Loucy (cell line): ENCODE data around the gene BLNK.

Experiments used
- H2AFZ ChIP-seq: fragments of 200-600 bp; sonication (generic); 2 replicates; pipeline ENCODE4 v1.6.0; 2016; ENCODE audit warnings: antibody characterized with exemption, mild to moderate bottlenecking, low read length, moderate library complexity
- H3F3A ChIP-seq: fragments of 200-600 bp; 2 replicates; pipeline ENCODE4 v1.6.0; 2016; ENCODE audit warnings: antibody characterized with exemption, low read depth, mild to moderate bottlenecking
- H3K27me3 ChIP-seq: fragments of 200-600 bp; sonication (generic); 2 replicates; pipeline ENCODE4 v1.6.1; 2014; ENCODE audit warnings: low read length, mild to moderate bottlenecking; ENCODE audit not compliant: insufficient read depth, poor library complexity, severe bottlenecking
- H3K36me3 ChIP-seq: fragments of 200-600 bp; sonication (generic); 2 replicates; pipeline ENCODE4 v1.6.1; 2016; ENCODE audit warnings: low read length; ENCODE audit not compliant: insufficient read depth
- H3K4me1 ChIP-seq: fragments of 200-600 bp; sonication (generic); 2 replicates; pipeline ENCODE4 v1.5.1; 2014; ENCODE audit warnings: low read length, mild to moderate bottlenecking; ENCODE audit not compliant: insufficient read depth, poor library complexity, severe bottlenecking
- H3K4me2 ChIP-seq: fragments of 200-600 bp; sonication (generic); 2 replicates; pipeline ENCODE4 v1.6.0; 2014; ENCODE audit warnings: antibody characterized with exemption, low read length, low read depth, mild to moderate bottlenecking; ENCODE audit not compliant: poor library complexity, severe bottlenecking
- H3K4me3 ChIP-seq: fragments of 200-600 bp; sonication (generic); 2 replicates; pipeline ENCODE4 v1.5.1; 2014; ENCODE audit warnings: low read length, mild to moderate bottlenecking, mixed read lengths; ENCODE audit not compliant: poor library complexity, severe bottlenecking
- H3K79me2 ChIP-seq: fragments of 200-600 bp; sonication (generic); 2 replicates; pipeline ENCODE4 v1.6.1; 2014; ENCODE audit warnings: low read length; ENCODE audit not compliant: insufficient read depth
- H3K9ac ChIP-seq: fragments of 200-600 bp; sonication (generic); 2 replicates; pipeline ENCODE4 v1.6.0; 2014; ENCODE audit warnings: mild to moderate bottlenecking, low read depth, low read length, moderate library complexity; ENCODE audit not compliant: poor library complexity, severe bottlenecking
- H3K9me2 ChIP-seq: fragments of 200-600 bp; sonication (generic); replicated peaks from 2 replicates; pipeline ENCODE4 v1.6.1; 2016; ENCODE audit warnings: low read depth, low read length, mixed read lengths
- H3K9me3 ChIP-seq: fragments of 200-600 bp; sonication (generic); 2 replicates; pipeline ENCODE4 v1.6.1; 2014; ENCODE audit warnings: mild to moderate bottlenecking, antibody characterized with exemption, low read length, low read depth; ENCODE audit not compliant: insufficient read depth
- H4K20me1 ChIP-seq: fragments of 200-600 bp; sonication (generic); 2 replicates; pipeline ENCODE4 v1.6.0; 2014; ENCODE audit warnings: antibody characterized with exemption, low read length, mild to moderate bottlenecking; ENCODE audit not compliant: insufficient read depth, poor library complexity, severe bottlenecking
- CTCF ChIP-seq: fragments of 200-600 bp; sonication (generic); conservative IDR thresholded peaks from 2 replicates; pipeline ENCODE4 v1.5.1; 2014; ENCODE audit warnings: mild to moderate bottlenecking, antibody characterized with exemption, low read length
- EZH2phosphoT487 ChIP-seq: fragments of 200-600 bp; IDR thresholded peaks from 2 replicates; pipeline ENCODE4 v1.6.1; 2018; ENCODE audit warnings: antibody characterized with exemption, mild to moderate bottlenecking, moderate library complexity, borderline replicate concordance

The BLNK gene

GRCh38 chr10:96270571-96270970 is 798 bp downstream of the BLNK start:
- Histone ChIP-seq H3K4me1 (no peaks in the 10 kb centered on the region), H3K9me2 (no peaks in the 10 kb centered on the region), H3K4me3 (no peak overlapping the region), H3F3A (no peaks in the 10 kb centered on the region), H3K9me3 (no peaks in the 10 kb centered on the region), H2AFZ (no peak overlapping the region), H4K20me1 (no peaks in the 10 kb centered on the region), H3K79me2 (no peaks in the 10 kb centered on the region), H3K36me3 (no peaks in the 10 kb centered on the region), H3K9ac (no peak overlapping the region), H3K4me2 (no peak overlapping the region), H3K27me3 (no peaks in the 10 kb centered on the region)
- TF ChIP-seq EZH2phosphoT487 (no peak), CTCF (no peak)

- H3K36me3 ChIP-seq: no peaks in the 10 kb centered on the region
- TF ChIP-seq EZH2phosphoT487 (no peak), CTCF (no peak)
- H3K4me1 ChIP-seq: no peaks in the 10 kb centered on the region
- H4K20me1 ChIP-seq: no peaks in the 10 kb centered on the region
- no peaks in the 10 kb centered on the region for H3F3A ChIP-seq
- no peaks in the 10 kb centered on the region for H3K9me2 ChIP-seq
- no peak overlapping the region for H2AFZ ChIP-seq
- no peak overlapping the region for H3K9ac ChIP-seq
- no peak overlapping the region for H3K4me2 ChIP-seq
- H3K4me3 ChIP-seq: no peak overlapping the region
- H3K9me3 ChIP-seq: no peaks in the 10 kb centered on the region
- H3K27me3 ChIP-seq: no peaks in the 10 kb centered on the region
- no peaks in the 10 kb centered on the region for H3K79me2 ChIP-seq
Observed at GRCh38 chr10:96269438-96270300, 1.7 kb downstream of the BLNK start.

GRCh38 chr10:96268341-96268909 is 2.9 kb downstream of the BLNK start:
- Histone ChIP-seq H3K9me2 (no peaks in the 10 kb centered on the region), H3K9me3 (no peaks in the 10 kb centered on the region), H3F3A (no peaks in the 10 kb centered on the region), H3K36me3 (no peaks in the 10 kb centered on the region), H3K9ac (no peak overlapping the region), H4K20me1 (no peaks in the 10 kb centered on the region), H3K4me2 (no peak overlapping the region), H3K4me3 (no peak overlapping the region), H3K79me2 (no peaks in the 10 kb centered on the region), H2AFZ (no peak overlapping the region), H3K27me3 (no peaks in the 10 kb centered on the region), H3K4me1 (no peaks in the 10 kb centered on the region)
- TF ChIP-seq CTCF (no peak), EZH2phosphoT487 (no peak)
